NCI-H2029 (cell line): ENCODE data around the gene BTBD19.
"Not testable (repeated sequence)": the region's sequence is repeated elsewhere in the genome, so short reads cannot be mapped to it uniquely, and the experiment has no call there.

Experiments
- DNase-seq: peaks from one replicate; lab custom pipeline; 2025; lab: John Stamatoyannopoulos, UW

BTBD19 gene

GRCh38 chr1:44808938-44809917 is 905 bp downstream of the BTBD19 start:
- no peak for DNase-seq

DNA sequence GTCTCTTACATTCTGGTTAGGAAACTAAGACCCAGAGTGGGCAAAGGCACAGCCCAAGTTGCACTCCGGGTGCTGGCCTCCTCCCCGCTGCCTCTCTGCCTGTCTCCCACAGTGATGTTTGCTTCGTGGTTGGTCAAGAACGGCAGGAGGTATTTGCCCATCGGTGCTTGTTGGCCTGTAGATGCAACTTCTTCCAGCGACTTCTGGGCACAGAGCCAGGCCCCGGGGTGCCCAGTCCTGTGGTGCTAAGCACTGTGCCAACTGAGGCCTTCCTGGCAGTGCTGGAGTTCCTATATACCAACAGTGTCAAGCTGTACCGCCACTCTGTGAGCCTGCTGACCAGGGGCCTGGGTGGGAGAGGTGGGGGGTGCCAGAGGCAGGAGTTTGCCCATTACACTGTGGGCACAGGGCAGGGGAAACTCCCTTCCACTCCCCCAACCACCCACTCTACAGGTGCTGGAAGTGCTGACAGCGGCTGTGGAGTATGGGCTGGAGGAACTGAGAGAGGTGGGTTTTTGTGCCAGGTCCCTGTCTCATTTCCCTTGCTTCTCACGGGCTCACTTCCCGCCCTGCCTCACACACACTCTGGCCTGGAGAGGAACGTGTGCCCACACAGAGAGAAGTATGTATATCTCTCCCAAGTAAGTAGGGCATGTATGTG is 1.9 kb downstream of the BTBD19 start:
- peak; percentile 31 for DNase-seq

GRCh38 chr1:44810762-44811105 is 2.4 kb downstream of the BTBD19 start:
- DNase-seq = not testable (repeated sequence)

DNA sequence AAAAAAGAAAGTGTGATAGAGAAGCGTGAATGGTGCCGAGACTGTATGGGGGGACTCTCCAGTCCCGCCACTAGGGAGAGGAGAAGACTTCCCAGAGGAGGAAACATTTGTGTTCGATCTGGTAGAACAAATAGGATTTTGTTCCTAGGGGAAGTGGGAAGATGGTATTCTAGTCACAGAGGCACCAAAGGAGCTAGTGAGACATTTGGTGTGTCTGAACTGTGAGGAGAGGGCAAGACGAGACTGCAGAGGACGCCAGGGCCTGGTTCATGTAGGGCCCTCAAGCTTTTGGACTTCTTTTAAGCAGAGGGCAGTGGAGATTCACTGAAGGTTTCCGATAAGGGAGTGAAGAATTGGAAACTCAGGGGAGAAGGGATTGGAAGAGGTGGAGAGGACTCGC is 2.9 kb downstream of the BTBD19 start:
- DNase-seq = no peak

DNA sequence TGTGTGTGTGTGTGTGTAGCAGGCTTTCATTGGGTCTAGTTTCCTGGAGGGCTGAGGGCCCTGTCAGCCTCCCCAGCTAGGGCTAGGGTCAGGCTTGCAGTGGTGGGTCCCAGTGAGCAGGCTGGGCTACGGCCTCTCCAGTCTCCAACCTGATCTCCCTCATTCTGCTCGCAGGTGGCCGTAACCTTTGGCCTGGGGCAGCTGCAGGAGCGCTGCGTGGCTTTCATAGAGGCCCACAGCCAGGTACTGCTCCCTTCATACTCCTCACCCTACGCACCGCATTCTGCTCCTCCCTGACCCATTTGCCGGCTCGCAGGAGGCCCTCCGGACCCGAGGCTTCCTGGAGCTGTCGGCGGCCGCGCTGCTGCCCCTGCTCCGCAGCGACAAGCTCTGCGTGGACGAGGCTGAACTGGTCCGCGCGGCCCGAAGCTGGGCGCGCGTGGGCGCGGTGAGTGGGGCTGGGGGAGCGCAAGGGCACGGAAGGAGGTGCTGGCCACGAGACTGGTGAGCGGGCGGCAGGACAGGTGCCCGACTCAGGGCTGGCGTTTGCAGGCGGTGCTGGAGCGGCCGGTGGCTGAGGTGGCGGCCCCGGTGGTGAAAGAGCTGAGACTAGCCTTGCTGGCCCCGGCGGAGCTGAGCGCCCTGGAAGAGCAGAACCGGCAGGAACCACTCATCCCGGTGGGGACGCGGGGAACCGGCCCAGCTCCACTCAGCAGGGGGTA is 4.7 kb downstream of the BTBD19 start:
- no peak for DNase-seq

GRCh38 chr1:44815926-44816325 is 7.6 kb downstream of the BTBD19 start:
- not testable (repeated sequence) for DNase-seq

DNA sequence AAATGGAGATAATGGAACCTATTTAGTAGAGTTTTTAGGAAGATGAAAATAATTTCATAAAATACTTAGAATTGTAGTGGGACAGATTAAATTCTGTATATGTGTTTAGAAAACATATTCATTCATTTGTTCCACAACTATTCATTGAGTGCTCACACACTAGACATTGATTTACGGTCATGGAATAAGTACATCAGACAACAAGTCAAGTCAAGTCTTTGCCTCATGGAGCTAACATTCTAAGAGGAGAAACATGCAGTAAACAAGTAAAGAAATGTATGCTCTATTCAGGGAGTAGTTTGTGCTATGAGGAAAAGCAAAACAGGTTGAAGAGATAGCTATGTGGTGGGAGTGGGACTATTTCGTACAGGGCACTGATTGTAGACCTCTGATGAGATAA is 9.0 kb downstream of the BTBD19 start:
- DNase-seq = no peak

DNA sequence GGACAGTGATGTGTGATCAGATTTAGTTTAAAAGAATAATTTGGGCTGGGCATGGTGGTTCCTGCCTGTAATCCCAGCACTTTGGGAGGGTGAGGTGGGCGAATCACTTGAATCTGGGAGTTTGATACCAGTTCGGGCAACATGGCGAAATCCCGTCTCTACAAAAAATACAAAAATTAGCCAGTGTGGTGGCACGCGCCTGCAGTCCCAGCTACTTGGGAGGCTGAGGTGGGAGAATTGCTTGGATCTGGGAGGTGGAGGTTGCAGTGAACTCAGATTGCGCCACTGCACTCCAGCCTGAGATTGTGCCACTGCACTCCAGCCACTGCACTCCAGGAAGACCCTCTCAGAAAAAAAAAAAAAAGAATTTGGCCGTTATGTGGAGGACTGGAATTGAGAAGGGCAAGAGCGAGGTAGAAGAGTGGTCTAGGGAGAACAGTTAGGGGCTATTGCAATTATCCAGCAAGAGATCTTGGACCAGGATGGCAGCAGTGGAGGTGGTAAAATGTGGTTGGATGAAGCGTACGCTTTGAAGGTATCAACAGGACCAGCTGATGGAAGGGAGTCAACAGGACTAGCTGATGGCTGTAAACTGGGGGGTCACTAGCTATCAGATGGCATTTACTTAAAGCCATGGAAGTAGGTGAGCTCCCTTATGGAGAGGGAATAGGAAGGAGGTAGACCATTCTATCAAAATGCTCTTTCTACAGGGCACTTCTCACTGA is 9.6 kb downstream of the BTBD19 start:
- DNase-seq = no peak

GRCh38 chr1:44819196-44819607 is 10.9 kb downstream of the BTBD19 start:
- DNase-seq = no peak

GRCh38 chr1:44819608-44820327 is 11.4 kb downstream of the BTBD19 start:
- DNase-seq = peak; percentile 75

DNA sequence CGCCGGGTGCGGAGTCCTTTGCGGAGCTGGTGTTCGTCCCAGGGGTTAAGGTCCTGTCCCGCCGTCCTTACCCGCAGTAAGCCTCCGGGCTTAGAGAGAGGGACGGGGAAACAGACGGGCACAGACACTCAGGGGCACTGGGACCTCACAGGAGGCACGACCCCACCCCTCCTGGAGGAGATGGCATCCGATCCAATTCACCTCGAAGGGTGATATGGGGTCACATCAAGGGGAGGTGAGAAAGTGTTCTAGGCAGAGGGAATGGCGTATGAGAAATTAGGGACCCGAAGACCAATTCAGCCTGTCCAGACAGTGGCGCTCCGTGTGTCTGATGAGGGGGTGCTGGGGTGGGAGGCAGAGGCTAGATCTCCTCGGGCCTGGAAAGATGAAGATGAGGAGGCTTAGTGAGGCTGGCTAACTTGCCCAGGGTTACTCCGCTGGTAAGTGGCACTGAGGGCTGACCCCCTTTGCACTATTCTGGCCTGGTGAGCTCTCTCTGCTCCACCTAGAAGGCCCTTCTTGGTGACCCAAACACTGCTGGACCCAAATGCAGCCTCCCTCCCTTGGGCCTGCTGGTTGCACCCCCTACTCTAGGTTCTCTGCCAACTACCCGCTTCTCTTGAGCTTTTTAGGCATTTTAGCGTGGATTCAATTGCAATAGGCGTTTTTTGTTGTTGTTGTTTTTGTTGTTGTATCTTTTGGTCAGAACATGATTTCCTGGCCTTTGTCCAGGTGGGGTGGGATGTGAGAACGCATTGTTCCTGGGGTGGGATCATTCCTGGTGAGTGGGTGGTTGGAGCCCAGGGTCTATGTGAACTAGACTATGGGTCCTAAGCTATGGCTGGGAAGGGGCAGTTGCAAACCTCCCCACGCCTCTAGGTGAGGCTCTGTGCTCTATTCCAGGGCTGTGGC is 12.3 kb downstream of the BTBD19 start:
- DNase-seq = no peak

DNA sequence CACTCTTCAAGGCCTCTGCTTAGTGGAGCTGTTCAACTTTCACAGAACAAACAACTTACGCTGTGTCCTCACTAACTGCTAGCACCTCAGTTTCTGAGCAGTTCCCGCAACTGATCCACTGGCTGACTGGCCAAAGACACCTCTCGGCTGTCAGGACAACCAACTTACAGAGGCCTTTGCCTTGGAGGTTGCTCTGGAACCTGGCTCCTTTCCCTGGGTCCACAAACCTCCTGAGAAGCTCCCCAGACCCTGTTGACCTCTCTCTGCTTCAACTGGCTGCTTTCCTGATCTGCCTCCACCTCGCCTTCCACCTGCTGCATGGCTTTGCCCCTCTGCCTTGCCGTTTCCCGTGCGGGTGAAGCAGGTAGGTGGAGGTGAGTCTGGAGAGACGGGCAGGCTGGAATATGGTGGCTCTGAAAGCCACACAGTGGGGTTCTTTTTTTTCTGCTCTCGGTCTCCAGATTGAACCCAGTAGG is 13.0 kb downstream of the BTBD19 start:
- no peak for DNase-seq

DNA sequence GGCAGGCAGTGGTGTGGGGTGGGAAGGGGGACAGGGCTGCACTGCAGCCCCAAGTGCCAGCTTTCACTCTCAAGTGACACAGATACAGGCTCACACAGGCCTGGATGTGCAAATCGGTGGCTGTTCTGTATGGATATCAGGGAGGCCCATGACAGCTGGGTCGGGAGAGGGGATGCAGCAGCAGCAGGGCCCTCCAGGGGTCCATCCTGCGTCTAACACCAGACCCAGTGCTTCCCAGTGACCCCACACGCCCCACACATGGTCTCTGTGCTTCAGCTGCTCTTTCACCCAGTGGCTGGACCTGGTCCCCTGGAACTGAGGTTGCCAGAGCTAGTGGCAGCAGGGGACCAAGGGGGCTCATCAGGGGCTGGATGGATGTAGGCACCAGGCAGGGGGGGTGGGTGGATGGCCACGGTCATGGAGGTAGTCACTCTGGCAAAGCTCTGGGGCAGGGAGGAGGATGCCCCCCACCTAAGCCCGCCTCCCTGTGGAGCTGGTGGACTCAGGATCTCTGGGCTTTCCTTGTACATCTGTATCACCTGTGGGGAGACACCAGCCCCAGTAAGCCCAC is 13.9 kb downstream of the BTBD19 start:
- no peak for DNase-seq

GRCh38 chr1:44822981-44823451 is 14.7 kb downstream of the BTBD19 start:
- DNase-seq = no peak

- DNase-seq = not testable (repeated sequence)
Observed at GRCh38 chr1:44824392-44824791, 16.1 kb downstream of the BTBD19 start.

DNA sequence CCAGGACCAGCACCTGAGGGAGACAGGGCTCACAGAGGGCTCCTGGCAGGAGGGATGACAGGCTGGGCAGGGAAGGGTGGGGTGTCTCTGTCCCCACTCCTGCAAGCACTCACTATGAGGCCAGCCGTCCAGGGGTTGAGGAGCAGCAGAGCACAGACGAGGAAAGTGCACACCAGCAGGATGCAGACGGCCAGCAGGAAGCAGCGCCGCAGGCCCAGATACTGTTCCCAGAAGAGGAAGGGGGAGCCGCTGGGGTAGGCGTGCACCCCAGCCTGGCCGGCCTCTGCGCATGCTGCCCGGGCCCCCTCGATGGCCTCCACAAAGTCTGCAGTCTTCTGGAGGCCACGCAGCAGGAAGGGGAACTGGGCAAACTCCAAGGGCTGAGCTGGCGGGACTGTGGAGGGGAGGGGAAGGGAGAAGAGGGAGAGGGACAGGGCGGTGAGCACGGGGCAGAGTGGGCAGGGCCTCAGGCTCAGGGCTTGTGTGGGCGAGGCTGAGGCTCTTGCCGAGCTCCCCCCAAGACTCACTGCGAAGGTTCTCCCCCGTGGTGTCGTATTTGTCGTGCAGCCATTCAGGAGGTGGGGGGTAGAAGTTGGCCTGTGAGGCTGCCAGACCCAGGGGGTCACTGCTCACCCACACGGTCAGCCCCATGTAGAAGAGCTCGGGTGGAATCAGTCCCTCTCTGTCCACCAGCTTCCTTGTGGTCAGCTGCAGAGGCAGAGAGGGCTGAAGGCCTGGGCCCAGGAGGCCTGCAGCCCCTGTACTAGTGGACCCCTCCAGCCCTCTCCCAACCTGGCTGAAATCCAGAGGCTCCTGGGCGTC is 18.3 kb downstream of the BTBD19 start:
- no peak for DNase-seq

GRCh38 chr1:44827197-44828002 is 19.1 kb downstream of the BTBD19 start:
- DNase-seq = no peak
